ENCODE results near the gene SP1. TPM values are rescaled to one million over a fixed set of nuclear protein-coding genes. Genes with fewer than 3 reads are reported as not detected.

SP1 gene
- total RNA-seq, 1 experiment from 2014 or later: 81.0 TPM

DNA sequence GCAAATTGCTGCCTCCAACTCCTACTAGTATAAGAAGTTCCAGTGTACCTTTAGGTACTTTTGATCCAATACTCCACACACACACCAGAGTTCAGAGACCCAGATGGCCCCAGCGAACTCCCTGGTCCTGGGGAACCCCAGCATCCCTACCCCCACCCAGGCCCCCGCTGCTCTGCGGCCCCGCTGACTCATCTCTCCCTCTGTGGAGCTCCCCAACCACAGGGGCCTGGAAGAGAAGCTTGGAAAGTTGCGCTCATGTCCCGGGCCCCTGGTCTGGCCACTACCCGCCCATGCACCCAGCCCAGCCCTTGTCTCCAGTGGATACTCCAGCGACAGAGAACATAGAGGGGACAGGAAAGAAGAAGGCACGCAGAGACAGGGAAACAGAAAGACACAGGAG is 39.6 kb upstream of the SP1 start:
- in situ Hi-C loops (cut with HindIII; ENCODE audit: low pct_unique_long_range_greater_than_20kb, low sequenced_read_pairs) (no loop called here), intact Hi-C loops (cut with micrococcal nuclease; ENCODE audit: unreplicated experiment) (no loop called here)
- Histone ChIP-seq H3K27ac (ENCODE audit: low read length) (no peak overlapping the region), H3K9me3 (ENCODE audit: control insufficient read depth, insufficient read depth, low read depth, low read length) (no peaks in the 10 kb centered on the region), H3K4me1 (ENCODE audit: control insufficient read depth, insufficient read depth, low read length) (peaks cover 5% of the 10 kb centered on the region; the same call in 1 of the 2 replicates), H3K4me3 (ENCODE audit: low read depth in 2 of 2, low read length in 2 of 2) (no peak overlapping the region), H3K36me3 (ENCODE audit: control insufficient read depth, insufficient read depth, low read length) (no peaks in the 10 kb centered on the region; the same call in 1 of the 2 replicates), H3K27me3 (ENCODE audit: control insufficient read depth, insufficient read depth, low read length) (no peaks in the 10 kb centered on the region)
- ATAC-seq (no peak), DNase-seq (ENCODE audit: low read depth, low spot score) (no peak)
- ChIA-PET POLR2A (no interaction called here), CTCF (no interaction called here)
- TF ChIP-seq TCF7L2 (IDR thresholded peaks at IDR 0.05; ENCODE audit: low read depth, low read length) (no peak), SIN3A (IDR thresholded peaks at IDR 0.05; ENCODE audit: borderline replicate concordance, insufficient read depth, low read depth, low read length) (no peak), POLR2AphosphoS5 (IDR thresholded peaks at IDR 0.05; ENCODE audit: low read depth, low read length) (no peak)
- TF ChIP-seq, protein P1, sequence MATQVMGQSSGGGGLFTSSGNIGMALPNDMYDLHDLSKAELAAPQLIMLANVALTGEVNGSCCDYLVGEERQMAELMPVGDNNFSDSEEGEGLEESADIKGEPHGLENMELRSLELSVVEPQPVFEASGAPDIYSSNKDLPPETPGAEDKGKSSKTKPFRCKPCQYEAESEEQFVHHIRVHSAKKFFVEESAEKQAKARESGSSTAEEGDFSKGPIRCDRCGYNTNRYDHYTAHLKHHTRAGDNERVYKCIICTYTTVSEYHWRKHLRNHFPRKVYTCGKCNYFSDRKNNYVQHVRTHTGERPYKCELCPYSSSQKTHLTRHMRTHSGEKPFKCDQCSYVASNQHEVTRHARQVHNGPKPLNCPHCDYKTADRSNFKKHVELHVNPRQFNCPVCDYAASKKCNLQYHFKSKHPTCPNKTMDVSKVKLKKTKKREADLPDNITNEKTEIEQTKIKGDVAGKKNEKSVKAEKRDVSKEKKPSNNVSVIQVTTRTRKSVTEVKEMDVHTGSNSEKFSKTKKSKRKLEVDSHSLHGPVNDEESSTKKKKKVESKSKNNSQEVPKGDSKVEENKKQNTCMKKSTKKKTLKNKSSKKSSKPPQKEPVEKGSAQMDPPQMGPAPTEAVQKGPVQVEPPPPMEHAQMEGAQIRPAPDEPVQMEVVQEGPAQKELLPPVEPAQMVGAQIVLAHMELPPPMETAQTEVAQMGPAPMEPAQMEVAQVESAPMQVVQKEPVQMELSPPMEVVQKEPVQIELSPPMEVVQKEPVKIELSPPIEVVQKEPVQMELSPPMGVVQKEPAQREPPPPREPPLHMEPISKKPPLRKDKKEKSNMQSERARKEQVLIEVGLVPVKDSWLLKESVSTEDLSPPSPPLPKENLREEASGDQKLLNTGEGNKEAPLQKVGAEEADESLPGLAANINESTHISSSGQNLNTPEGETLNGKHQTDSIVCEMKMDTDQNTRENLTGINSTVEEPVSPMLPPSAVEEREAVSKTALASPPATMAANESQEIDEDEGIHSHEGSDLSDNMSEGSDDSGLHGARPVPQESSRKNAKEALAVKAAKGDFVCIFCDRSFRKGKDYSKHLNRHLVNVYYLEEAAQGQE (IDR thresholded peaks at IDR 0.05; ENCODE audit: insufficient read depth in 1 of 2, low read depth in 2 of 2, low read length in 1 of 2): no peak
- TF ChIP-seq, protein P2, sequence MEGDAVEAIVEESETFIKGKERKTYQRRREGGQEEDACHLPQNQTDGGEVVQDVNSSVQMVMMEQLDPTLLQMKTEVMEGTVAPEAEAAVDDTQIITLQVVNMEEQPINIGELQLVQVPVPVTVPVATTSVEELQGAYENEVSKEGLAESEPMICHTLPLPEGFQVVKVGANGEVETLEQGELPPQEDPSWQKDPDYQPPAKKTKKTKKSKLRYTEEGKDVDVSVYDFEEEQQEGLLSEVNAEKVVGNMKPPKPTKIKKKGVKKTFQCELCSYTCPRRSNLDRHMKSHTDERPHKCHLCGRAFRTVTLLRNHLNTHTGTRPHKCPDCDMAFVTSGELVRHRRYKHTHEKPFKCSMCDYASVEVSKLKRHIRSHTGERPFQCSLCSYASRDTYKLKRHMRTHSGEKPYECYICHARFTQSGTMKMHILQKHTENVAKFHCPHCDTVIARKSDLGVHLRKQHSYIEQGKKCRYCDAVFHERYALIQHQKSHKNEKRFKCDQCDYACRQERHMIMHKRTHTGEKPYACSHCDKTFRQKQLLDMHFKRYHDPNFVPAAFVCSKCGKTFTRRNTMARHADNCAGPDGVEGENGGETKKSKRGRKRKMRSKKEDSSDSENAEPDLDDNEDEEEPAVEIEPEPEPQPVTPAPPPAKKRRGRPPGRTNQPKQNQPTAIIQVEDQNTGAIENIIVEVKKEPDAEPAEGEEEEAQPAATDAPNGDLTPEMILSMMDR (IDR thresholded peaks at IDR 0.05): no peak
- no TSS peak for BruUV-seq (replicated peaks)

DNA sequence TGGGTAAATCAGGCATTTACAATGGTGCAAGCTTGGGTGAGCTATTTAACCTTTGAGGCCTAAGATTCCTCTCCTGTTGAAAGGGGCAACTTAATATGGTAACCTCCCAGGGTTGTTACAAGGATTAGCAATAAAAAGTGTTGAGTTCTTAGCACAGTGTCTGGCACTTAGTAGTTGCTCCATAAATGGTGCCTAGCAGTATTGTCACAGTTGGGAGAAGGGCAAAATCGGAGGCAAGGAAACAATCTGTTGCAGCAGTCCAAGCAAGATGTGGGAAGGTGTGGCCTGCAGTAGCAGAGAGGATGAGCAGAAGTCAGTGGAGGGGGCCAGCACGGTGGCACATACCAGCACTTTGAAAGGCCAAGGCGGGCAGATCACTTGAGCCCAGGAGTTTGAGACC is 36.5 kb upstream of the SP1 start:
- no peaks in the 10 kb centered on the region for H3K9me3 ChIP-seq (ENCODE audit: control insufficient read depth, insufficient read depth, low read depth, low read length)
- no peaks in the 10 kb centered on the region for H3K27me3 ChIP-seq (ENCODE audit: control insufficient read depth, insufficient read depth, low read length)
- intact Hi-C loops (cut with micrococcal nuclease; ENCODE audit: unreplicated experiment): no loop called here

More for the DNA sequence above, 36.5 kb upstream of the SP1 start:
- Histone ChIP-seq H3K36me3 (ENCODE audit: control insufficient read depth, insufficient read depth, low read length) (no peaks in the 10 kb centered on the region; the same call in 1 of the 2 replicates), H3K27ac (ENCODE audit: low read length) (no peak overlapping the region), H3K4me1 (ENCODE audit: control insufficient read depth, insufficient read depth, low read length) (peaks cover 10% of the 10 kb centered on the region; the same call in 1 of the 2 replicates), H3K4me3 (ENCODE audit: low read depth in 2 of 2, low read length in 2 of 2) (no peak overlapping the region)
- POLR2A ChIA-PET: no interaction called here
- no TSS peak for BruUV-seq (replicated peaks)
- in situ Hi-C loops (cut with HindIII; ENCODE audit: low pct_unique_long_range_greater_than_20kb, low sequenced_read_pairs): no loop called here
- CTCF ChIA-PET: no interaction called here
- DNase-seq (ENCODE audit: low read depth, low spot score): no peak
- TF ChIP-seq SIN3A (IDR thresholded peaks at IDR 0.05; ENCODE audit: borderline replicate concordance, insufficient read depth, low read depth, low read length) (no peak), TCF7L2 (IDR thresholded peaks at IDR 0.05; ENCODE audit: low read depth, low read length) (no peak), POLR2AphosphoS5 (IDR thresholded peaks at IDR 0.05; ENCODE audit: low read depth, low read length) (no peak)
- TF ChIP-seq, protein P1 (IDR thresholded peaks at IDR 0.05; ENCODE audit: insufficient read depth in 1 of 2, low read depth in 2 of 2, low read length in 1 of 2): no peak
- TF ChIP-seq, protein P2 (IDR thresholded peaks at IDR 0.05): no peak
- ATAC-seq: no peak
